HG02588 (cell line): Measurements from ENCODE around the gene PDZRN3.

ENCODE experiments used
- ATAC-seq: cut with Tn5 transposase; IDR thresholded peaks from one replicate; pipeline ENCODE4 v1.9.1; 2021; ENCODE audit warnings: mild to moderate bottlenecking, moderate library complexity; ENCODE audit not compliant: unreplicated experiment

Gene PDZRN3

GRCh38 chr3:73432023-73432705 lies 192.6 kb downstream of the PDZRN3 start:
- peak; percentile 53 for ATAC-seq

GRCh38 chr3:73431183-73431900 lies 193.4 kb downstream of the PDZRN3 start:
- no peak for ATAC-seq

GRCh38 chr3:73427048-73427706 lies 197.6 kb downstream of the PDZRN3 start:
- ATAC-seq = no peak

GRCh38 chr3:73426606-73427005 lies 198.1 kb downstream of the PDZRN3 start:
- no peak for ATAC-seq

- ATAC-seq = no peak
Observed at GRCh38 chr3:73423116-73423515, 201.6 kb downstream of the PDZRN3 start.

GRCh38 chr3:73422571-73422970 lies 202.2 kb downstream of the PDZRN3 start:
- ATAC-seq = no peak

GRCh38 chr3:73419942-73420341 lies 204.8 kb downstream of the PDZRN3 start:
- ATAC-seq = no peak

GRCh38 chr3:73419179-73419803 lies 205.4 kb downstream of the PDZRN3 start:
- no peak for ATAC-seq

GRCh38 chr3:73418681-73419080 lies 206.1 kb downstream of the PDZRN3 start:
- no peak for ATAC-seq

GRCh38 chr3:73415118-73415517 lies 209.6 kb downstream of the PDZRN3 start:
- no peak for ATAC-seq

- no peak for ATAC-seq
Observed at GRCh38 chr3:73413619-73414018, 211.1 kb downstream of the PDZRN3 start.

GRCh38 chr3:73411993-73412392 lies 212.7 kb downstream of the PDZRN3 start:
- ATAC-seq = no peak

- no peak for ATAC-seq
Observed at GRCh38 chr3:73411545-73411944, 213.2 kb downstream of the PDZRN3 start.

GRCh38 chr3:73409138-73409763 lies 215.5 kb downstream of the PDZRN3 start:
- ATAC-seq = no peak

GRCh38 chr3:73408634-73409033 lies 216.1 kb downstream of the PDZRN3 start:
- no peak for ATAC-seq

- ATAC-seq = no peak
Observed at GRCh38 chr3:73407577-73407976, 217.2 kb downstream of the PDZRN3 start.

- no peak for ATAC-seq
Observed at GRCh38 chr3:73405853-73406252, 218.9 kb downstream of the PDZRN3 start.

GRCh38 chr3:73405000-73405399 lies 219.7 kb downstream of the PDZRN3 start:
- ATAC-seq = no peak

- ATAC-seq = no peak
Observed at GRCh38 chr3:73404435-73404834, 220.3 kb downstream of the PDZRN3 start.

GRCh38 chr3:73403444-73403843 lies 221.3 kb downstream of the PDZRN3 start:
- ATAC-seq = no peak

GRCh38 chr3:73401616-73402279 lies 223.0 kb downstream of the PDZRN3 start:
- no peak for ATAC-seq
